GM23248 (cell line): ENCODE measurements around the gene MACROD2. TPM values are rescaled to one million over a fixed set of nuclear protein-coding genes. Genes with fewer than 3 reads are reported as not detected.

Source experiments
- DNase-seq: peaks from one replicate; pipeline ENCODE4 v3.0.0-alpha.2; 2015
- H2AFZ ChIP-seq: fragments of 200-600 bp; sonication (generic); 2 replicates; pipeline ENCODE4 v1.6.1; 2016; ENCODE audit warnings: antibody characterized with exemption
- H3F3A ChIP-seq: fragments of 200-600 bp; sonication (generic); 2 replicates; pipeline ENCODE4 v1.6.1; 2016; ENCODE audit warnings: mild to moderate bottlenecking, antibody characterized with exemption, mixed run types; ENCODE audit not compliant: insufficient read depth
- H3K27ac ChIP-seq: fragments of 200-600 bp; sonication (generic); 2 replicates; pipeline ENCODE4 v1.5.1; 2016; ENCODE audit warnings: mild to moderate bottlenecking
- H3K27me3 ChIP-seq: fragments of 200-600 bp; sonication (generic); replicated peaks from 2 replicates; pipeline ENCODE4 v1.6.1; 2016; ENCODE audit warnings: mild to moderate bottlenecking; ENCODE audit not compliant: insufficient read depth
- H3K36me3 ChIP-seq: fragments of 200-600 bp; sonication (generic); 2 replicates; pipeline ENCODE4 v1.6.1; 2016; ENCODE audit warnings: low read depth, mild to moderate bottlenecking
- H3K4me1 ChIP-seq: fragments of 200-600 bp; sonication (generic); 2 replicates; pipeline ENCODE4 v1.6.1; 2016; ENCODE audit warnings: mild to moderate bottlenecking; ENCODE audit not compliant: insufficient read depth
- H3K4me2 ChIP-seq: fragments of 200-600 bp; sonication (generic); one replicate; pipeline ENCODE4 v1.6.1; 2016; ENCODE audit warnings: mild to moderate bottlenecking; ENCODE audit not compliant: unreplicated experiment
- H3K4me3 ChIP-seq: fragments of 200-600 bp; sonication (generic); 2 replicates; pipeline ENCODE4 v1.5.1; 2016; ENCODE audit warnings: mild to moderate bottlenecking
- H3K79me2 ChIP-seq: fragments of 200-600 bp; sonication (generic); 2 replicates; pipeline ENCODE4 v1.6.1; 2016; ENCODE audit warnings: mild to moderate bottlenecking; ENCODE audit not compliant: insufficient read depth
- H3K9ac ChIP-seq: fragments of 200-600 bp; sonication (generic); 2 replicates; pipeline ENCODE4 v1.6.1; 2016; ENCODE audit warnings: mild to moderate bottlenecking
- H3K9me2 ChIP-seq: fragments of 200-600 bp; sonication (generic); 2 replicates; pipeline ENCODE4 v1.6.1; 2016; ENCODE audit warnings: mixed run types, mild to moderate bottlenecking, moderate library complexity; ENCODE audit not compliant: insufficient read depth
- H3K9me3 ChIP-seq: fragments of 200-600 bp; sonication (generic); one replicate; pipeline ENCODE4 v1.6.1; 2017; ENCODE audit warnings: low read depth
- H4K20me1 ChIP-seq: fragments of 200-600 bp; sonication (generic); 2 replicates; pipeline ENCODE4 v1.6.0; 2016; ENCODE audit not compliant: insufficient read depth
- EZH2 ChIP-seq: fragments of 200-600 bp; sonication (generic); IDR thresholded peaks from 2 replicates; pipeline ENCODE4 v1.6.1; 2018; ENCODE audit warnings: antibody characterized with exemption, mild to moderate bottlenecking; ENCODE audit not compliant: insufficient read depth, poor library complexity, severe bottlenecking
- EZH2phosphoT487 ChIP-seq: fragments of 200-600 bp; sonication (generic); IDR thresholded peaks from 2 replicates; pipeline ENCODE4 v1.6.1; 2018; ENCODE audit warnings: antibody characterized with exemption, moderate library complexity, mild to moderate bottlenecking, low read depth; ENCODE audit not compliant: insufficient read depth
- WGBS, 2 experiments: methylation state at CpG; one replicate each; pipeline ENCODE4 v1.1.6; 2015 to 2017; ENCODE audit warnings: low lambda C conversion rate in 2 of 2, low coverage in 1 of 2; ENCODE audit errors: missing lambda C conversion rate in 2 of 2; 5-methylcytosine and 5-hydroxymethylcytosine counted together
- in situ Hi-C: fragments of 300-500 bp; cut with MboI; formaldehyde crosslinking; loops from 2 replicates; pipeline ENCODE4 v1.15.0; 2020
- polyA plus RNA-seq: library from polyadenylated mRNA; unstranded; fragments of >200 nt; fragmentation: Nextera tagmentation; extraction: Ambion mirVana; gene quantifications from 2 replicates; pipeline ENCODE4 v1.2.1, GENCODE V29; 2016
- total RNA-seq: library from RNA; depleted of rRNA; stranded (reverse); fragments of >200 nt; shearing (Covaris generic); gene quantifications from 2 replicates; pipeline ENCODE4 v1.2.3, GENCODE V29; 2014

Gene MACROD2
- total and polyA plus RNA-seq, 2 experiments from 2014 or later = 1.1 to 3.1 TPM

DNA sequence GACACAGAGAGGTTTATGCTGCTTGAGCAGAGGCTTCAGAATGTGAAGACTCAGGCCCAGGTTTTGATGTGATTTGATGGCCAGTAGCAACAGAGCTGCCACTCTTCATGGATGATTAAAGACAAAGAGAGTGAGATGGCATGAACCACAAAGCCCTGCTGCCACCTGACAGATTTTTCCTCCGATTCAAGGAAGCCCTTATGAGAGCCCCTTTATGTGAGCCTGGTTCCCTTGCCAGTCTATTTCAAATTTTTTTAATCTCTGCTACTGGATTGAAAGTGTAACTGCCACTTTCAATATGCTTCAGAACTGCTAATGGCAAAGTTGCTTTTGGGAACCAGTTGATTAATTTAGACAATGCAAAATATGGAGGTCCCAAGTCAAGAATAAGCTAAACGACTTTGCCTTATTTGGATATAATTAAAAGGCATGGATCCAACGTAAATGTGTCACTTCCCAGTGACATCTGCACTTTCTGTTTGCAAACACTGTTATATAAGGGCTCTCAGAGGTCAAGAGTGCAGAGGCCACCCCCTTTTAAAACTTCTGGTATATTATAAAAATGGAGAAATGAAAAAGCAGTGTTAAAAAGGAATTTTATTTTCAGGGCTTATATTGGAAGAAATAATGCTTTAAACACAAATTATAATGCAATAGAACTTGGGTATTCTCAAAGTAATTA lies 581.0 kb downstream of the MACROD2 start:
- no peak for TF ChIP-seq EZH2phosphoT487
- no peak for TF ChIP-seq EZH2
- no peaks in the 10 kb centered on the region for H3K36me3 ChIP-seq
- H3K9me3 ChIP-seq = no peaks in the 10 kb centered on the region
- H3K9ac ChIP-seq = no peak overlapping the region
- H3K4me1 ChIP-seq = no peaks in the 10 kb centered on the region
- H3K9me2 ChIP-seq = no peaks in the 10 kb centered on the region
- 45 to 54% methylated on average over 3 of the region's 3 CpGs for WGBS, 2 experiments
- H3F3A ChIP-seq = no peaks in the 10 kb centered on the region
- H3K79me2 ChIP-seq = no peaks in the 10 kb centered on the region
- in situ Hi-C loops = no loop called here
- H3K4me2 ChIP-seq = no peak overlapping the region
- no peaks in the 10 kb centered on the region for H4K20me1 ChIP-seq
- no peak overlapping the region for H3K4me3 ChIP-seq
- H2AFZ ChIP-seq = no peak overlapping the region
- no peaks in the 10 kb centered on the region for H3K27me3 ChIP-seq
- DNase-seq = no peak
- H3K27ac ChIP-seq = no peak overlapping the region

DNA sequence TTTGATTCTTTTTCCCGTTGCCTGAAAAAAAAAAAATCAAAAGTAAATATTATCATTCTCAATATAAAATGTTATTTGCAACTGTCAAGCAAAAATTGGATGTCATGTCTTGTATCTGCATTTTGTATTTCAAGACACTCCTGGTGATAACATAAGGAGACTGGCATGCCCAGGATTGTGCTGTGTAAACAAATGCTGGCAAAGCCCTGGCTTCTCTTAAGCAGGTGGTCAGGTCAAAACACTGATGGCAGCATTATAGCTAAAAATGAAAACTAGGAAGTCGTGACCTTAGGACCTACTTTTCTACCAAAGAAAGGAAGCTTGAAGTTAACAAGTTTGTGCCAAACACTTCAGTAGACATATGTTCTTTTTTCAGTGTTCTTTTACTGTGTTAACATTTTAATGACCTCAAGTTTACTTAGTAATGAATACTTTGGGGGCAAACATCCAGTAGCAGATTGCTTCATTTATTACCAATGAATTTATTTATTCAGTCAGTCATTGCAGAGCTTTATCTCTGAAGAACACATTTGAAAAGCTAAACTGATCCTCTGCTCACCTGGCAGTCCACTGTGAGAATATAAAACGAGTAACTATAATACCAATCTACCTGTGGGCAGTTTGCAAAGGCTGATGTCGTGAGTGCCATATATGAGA lies 585.2 kb downstream of the MACROD2 start:
- H3K4me3 ChIP-seq = no peak overlapping the region

DNA sequence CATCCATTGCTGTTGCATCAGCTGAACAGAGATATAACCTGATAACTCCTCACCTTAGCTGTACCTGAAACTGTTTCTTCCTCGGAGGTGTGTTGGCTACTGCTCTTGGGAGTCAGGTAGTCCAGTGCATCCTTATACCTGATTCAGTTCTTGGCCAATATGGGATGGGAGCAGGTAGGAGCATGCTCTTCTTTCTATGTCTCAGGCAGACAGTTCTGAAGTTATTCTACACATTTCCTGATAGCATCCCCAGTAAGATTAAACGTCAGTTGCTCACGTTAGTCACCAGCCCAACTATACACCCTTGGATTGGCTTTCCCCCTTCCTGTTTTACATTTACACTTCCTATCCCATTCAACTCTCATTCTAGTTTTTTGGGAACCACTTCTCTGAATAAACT lies 586.4 kb downstream of the MACROD2 start:
- 90 to 93% methylated on average over 3 of the region's 3 CpGs for WGBS, 2 experiments
- DNase-seq = no peak
- no peaks in the 10 kb centered on the region for H3K36me3 ChIP-seq
- H3K27ac ChIP-seq = no peak overlapping the region
- no peak overlapping the region for H3K4me2 ChIP-seq
- H3K9me3 ChIP-seq = no peaks in the 10 kb centered on the region
- no peaks in the 10 kb centered on the region for H3K79me2 ChIP-seq
- H3K4me1 ChIP-seq = 0 out of 2 replicates have a peak, but pooled peaks cover 4% of the 10 kb centered on the region
- no peaks in the 10 kb centered on the region for H3K27me3 ChIP-seq
- H4K20me1 ChIP-seq = no peaks in the 10 kb centered on the region
- no peak for TF ChIP-seq EZH2
- no peak overlapping the region for H3K9ac ChIP-seq
- no peaks in the 10 kb centered on the region for H3K9me2 ChIP-seq
- H2AFZ ChIP-seq = no peak overlapping the region
- in situ Hi-C loops = no loop called here
- H3K4me3 ChIP-seq = no peak overlapping the region
- no peaks in the 10 kb centered on the region for H3F3A ChIP-seq

More for the DNA sequence above, 585.2 kb downstream of the MACROD2 start:
- Histone ChIP-seq H3K4me2 (no peak overlapping the region), H3K9me3 (no peaks in the 10 kb centered on the region), H4K20me1 (no peaks in the 10 kb centered on the region), H3F3A (no peaks in the 10 kb centered on the region), H3K27ac (no peak overlapping the region), H3K27me3 (no peaks in the 10 kb centered on the region), H3K4me1 (0 out of 2 replicates have a peak, but pooled peaks cover 4% of the 10 kb centered on the region), H2AFZ (no peak overlapping the region), H3K79me2 (no peaks in the 10 kb centered on the region), H3K9me2 (no peaks in the 10 kb centered on the region), H3K9ac (no peak overlapping the region), H3K36me3 (no peaks in the 10 kb centered on the region)
- WGBS, 2 experiments = 67 to 74% methylated on average over 4 of the region's 4 CpGs
- TF ChIP-seq EZH2 (no peak), EZH2phosphoT487 (no peak)
- in situ Hi-C loops = no loop called here
- no peak for DNase-seq

DNA sequence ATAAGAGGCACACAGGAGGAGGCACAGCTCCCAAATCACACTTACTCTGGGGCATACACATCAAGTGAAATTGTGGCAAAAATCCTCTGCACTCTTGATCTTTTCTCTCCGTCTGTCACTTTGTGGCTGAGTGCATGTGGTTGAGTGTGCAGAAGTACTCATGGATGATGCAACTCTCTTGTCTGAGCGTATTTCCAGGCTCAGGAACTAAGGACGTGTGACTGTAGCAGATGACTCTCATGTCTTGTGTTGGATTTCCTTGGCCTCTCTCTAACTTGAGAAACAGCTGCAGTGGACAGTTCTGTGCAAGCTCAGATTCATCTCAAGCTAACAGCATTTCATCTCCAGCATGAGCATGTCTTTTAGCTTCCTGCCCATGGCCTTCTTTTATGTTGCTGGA lies 587.5 kb downstream of the MACROD2 start:
- Histone ChIP-seq H3K36me3 (no peaks in the 10 kb centered on the region), H4K20me1 (no peaks in the 10 kb centered on the region), H3K4me1 (0 out of 2 replicates have a peak, but pooled peaks cover 4% of the 10 kb centered on the region), H3K4me3 (no peak overlapping the region), H3K27ac (no peak overlapping the region), H3K79me2 (no peaks in the 10 kb centered on the region), H3F3A (no peaks in the 10 kb centered on the region), H3K27me3 (no peaks in the 10 kb centered on the region), H2AFZ (no peak overlapping the region), H3K9me3 (no peaks in the 10 kb centered on the region), H3K9me2 (no peaks in the 10 kb centered on the region), H3K9ac (no peak overlapping the region), H3K4me2 (no peak overlapping the region)
- no peak for TF ChIP-seq EZH2phosphoT487
- no peak for TF ChIP-seq EZH2
- in situ Hi-C loops = no loop called here
- WGBS, 2 experiments = 41 to 47% methylated on average over 3 of the region's 3 CpGs
- DNase-seq = peak; percentile 34
